ENCODE measurements around the gene DICER1.

Gene DICER1

DNA sequence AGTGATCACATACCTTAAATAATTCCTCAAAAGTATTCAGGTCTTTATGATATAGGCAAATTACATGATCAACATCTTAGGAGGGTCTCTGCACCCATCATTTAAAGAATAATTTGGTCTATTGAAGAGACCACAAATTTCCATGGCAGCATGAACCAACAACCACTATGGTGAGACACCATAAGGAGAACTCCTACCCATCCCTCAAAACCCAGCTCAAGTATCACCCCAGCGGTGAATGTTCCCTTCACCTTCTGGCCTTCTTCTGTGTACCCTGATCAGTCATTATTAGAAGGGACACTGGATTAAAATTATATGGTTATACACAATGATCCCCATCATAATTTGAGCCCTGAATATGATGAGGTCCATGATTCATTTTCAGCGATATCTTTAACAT is 81.5 kb downstream of the DICER1 start:
- ATAC-seq: no peak
- TF ChIP-seq PPARA (CRISPR knock-in tag; IDR thresholded peaks at IDR 0.05; ENCODE audit: borderline replicate concordance) (no peak), ZFP3 (CRISPR knock-in tag; IDR thresholded peaks at IDR 0.05) (peak; percentile 93)

DNA sequence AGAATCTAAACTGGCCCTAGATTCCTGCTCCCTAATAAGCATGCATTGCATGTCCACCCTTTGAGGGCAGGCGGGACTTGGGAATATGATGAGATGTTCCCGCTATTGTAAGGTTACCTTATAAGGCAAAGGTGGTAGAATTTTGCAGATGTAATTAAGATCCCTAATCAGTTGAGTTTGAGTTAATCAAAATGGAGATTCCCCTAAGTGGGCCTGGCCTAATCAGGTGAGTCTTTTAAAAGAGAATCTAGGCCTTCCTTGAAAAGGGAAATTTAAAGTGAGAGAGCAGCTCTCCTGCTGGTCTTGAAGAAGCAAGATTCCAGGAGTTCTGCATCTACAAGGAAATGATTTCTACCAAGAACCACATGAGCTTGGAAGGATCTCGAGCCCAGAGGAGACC is 83.4 kb downstream of the DICER1 start:
- TF ChIP-seq, protein P1, sequence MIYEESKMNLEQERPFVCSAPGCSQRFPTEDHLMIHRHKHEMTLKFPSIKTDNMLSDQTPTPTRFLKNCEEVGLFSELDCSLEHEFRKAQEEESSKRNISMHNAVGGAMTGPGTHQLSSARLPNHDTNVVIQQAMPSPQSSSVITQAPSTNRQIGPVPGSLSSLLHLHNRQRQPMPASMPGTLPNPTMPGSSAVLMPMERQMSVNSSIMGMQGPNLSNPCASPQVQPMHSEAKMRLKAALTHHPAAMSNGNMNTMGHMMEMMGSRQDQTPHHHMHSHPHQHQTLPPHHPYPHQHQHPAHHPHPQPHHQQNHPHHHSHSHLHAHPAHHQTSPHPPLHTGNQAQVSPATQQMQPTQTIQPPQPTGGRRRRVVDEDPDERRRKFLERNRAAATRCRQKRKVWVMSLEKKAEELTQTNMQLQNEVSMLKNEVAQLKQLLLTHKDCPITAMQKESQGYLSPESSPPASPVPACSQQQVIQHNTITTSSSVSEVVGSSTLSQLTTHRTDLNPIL (CRISPR knock-in tag; IDR thresholded peaks at IDR 0.05; ENCODE audit: low read depth): no peak
- no peak for ATAC-seq

DNA sequence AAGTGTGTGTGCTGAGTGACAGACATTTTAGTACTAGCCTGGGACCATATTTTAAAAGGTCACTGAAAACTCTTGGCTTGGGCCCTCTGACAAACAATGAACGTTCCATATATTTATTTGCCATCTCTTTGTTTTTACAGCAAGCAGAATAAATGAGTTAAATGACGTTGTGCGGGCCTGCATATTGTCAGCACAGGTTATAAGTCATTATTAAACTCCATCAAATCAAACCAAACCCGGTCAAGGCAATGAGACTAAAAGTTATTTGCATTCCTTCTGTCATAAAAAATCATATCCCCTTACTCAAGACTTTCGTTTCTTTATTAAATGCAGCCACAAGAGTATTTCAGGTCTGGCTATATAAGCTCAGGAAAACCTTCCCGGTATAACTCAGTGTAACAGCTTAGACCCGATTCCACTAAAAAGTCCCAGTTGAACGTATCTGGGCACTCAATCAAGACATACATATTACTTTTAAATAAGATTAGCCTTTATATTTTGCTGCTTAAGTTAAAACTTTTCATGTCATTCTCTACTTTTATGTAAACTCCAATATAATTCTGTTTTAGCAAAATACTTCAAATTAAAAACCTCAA is 84.9 kb downstream of the DICER1 start:
- peak; percentile 64 for ATAC-seq
- peak; percentile 71 for TF ChIP-seq ISL1 (CRISPR knock-in tag; IDR thresholded peaks at IDR 0.05)
- peak; percentile 79; the same call in 1 of the 2 replicates for TF ChIP-seq TOX (CRISPR knock-in tag; IDR thresholded peaks at IDR 0.05; ENCODE audit: borderline replicate concordance)
- no peak for TF ChIP-seq GLIS3 (CRISPR knock-in tag; IDR thresholded peaks at IDR 0.05)
- no peak for TF ChIP-seq ESRRG (CRISPR knock-in tag; IDR thresholded peaks at IDR 0.05)

DNA sequence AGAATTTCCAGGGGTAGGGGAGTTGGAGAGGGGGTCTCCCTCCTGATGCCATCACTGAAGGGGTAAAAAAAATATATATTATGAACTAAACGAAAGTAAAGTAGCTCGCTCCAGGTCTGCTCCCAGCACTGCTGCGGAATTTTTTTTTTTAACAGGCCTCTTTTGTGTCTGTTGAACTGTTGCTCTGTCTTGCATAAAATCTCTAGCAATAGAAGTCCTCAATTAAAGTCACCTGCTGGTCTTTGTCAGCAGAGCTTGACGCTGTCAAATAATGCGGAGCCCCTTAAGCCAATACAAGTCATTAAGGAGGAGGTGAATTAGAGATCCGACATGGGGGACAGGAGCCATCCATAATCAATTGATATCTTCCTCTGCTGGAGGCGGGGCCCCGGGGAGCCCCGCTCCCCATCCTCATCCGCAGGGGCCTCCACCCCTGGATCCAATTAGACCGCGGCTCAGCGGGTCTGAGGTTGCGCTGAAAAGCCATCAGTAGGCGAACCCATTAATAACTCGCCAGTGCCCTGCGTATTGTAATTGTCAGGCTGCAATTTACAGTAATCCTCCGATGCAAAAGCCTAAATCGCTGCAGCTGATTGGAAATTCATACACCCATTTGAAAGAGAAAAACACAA is 85.6 kb downstream of the DICER1 start:
- TF ChIP-seq ZNF8 (CRISPR knock-in tag; IDR thresholded peaks at IDR 0.05): no peak
- TF ChIP-seq, protein P2, sequence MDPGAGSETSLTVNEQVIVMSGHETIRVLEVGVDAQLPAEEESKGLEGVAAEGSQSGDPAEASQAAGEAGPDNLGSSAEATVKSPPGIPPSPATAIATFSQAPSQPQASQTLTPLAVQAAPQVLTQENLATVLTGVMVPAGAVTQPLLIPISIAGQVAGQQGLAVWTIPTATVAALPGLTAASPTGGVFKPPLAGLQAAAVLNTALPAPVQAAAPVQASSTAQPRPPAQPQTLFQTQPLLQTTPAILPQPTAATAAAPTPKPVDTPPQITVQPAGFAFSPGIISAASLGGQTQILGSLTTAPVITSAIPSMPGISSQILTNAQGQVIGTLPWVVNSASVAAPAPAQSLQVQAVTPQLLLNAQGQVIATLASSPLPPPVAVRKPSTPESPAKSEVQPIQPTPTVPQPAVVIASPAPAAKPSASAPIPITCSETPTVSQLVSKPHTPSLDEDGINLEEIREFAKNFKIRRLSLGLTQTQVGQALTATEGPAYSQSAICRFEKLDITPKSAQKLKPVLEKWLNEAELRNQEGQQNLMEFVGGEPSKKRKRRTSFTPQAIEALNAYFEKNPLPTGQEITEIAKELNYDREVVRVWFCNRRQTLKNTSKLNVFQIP (CRISPR knock-in tag; IDR thresholded peaks at IDR 0.05; ENCODE audit: borderline replicate concordance, low read depth): no peak
- TF ChIP-seq ZC3H10 (CRISPR knock-in tag; IDR thresholded peaks at IDR 0.05): no peak
- TF ChIP-seq, protein P3, sequence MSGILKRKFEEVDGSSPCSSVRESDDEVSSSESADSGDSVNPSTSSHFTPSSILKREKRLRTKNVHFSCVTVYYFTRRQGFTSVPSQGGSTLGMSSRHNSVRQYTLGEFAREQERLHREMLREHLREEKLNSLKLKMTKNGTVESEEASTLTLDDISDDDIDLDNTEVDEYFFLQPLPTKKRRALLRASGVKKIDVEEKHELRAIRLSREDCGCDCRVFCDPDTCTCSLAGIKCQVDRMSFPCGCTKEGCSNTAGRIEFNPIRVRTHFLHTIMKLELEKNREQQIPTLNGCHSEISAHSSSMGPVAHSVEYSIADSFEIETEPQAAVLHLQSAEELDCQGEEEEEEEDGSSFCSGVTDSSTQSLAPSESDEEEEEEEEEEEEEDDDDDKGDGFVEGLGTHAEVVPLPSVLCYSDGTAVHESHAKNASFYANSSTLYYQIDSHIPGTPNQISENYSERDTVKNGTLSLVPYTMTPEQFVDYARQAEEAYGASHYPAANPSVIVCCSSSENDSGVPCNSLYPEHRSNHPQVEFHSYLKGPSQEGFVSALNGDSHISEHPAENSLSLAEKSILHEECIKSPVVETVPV (CRISPR knock-in tag; IDR thresholded peaks at IDR 0.05): no peak
- TF ChIP-seq ARNTL (CRISPR knock-in tag; IDR thresholded peaks at IDR 0.05; ENCODE audit: borderline replicate concordance, low read depth): no peak
- peak; percentile 68 for ATAC-seq

DNA sequence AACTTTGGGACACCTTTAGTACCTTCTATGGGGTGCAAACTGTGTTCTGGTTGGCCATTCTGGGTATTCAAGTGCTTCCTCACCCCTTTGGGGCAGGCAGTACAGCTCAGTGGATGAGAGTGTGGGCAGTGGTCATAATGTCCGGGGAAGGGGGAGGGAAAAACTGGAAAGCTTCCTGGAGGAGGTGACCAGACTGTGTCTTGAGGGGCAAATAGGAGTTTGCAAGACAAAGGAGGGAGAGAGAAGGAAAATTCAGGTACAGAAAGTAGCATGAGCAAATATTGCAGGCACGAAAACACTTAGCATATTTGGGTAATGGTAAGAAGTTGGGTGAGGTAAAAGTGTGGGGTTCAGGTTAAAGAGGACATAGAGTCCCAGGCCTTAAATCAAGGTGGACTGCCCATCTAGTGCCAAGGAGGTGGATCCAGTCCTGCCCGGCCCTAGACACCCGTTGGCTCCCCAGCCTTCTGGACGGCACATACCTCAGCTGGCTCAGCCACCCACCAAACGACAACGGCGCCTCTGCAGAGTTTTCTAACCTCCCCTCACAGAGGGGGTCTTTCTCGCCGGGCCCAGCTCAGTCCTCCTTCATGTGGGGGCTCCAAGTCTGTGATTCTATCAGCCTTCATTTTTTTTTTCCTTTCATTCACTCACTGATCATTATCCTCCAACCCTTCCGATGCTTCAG is 86.4 kb downstream of the DICER1 start:
- TF ChIP-seq ZFP30 (CRISPR knock-in tag; IDR thresholded peaks at IDR 0.05): no peak
- peak; percentile 98 for TF ChIP-seq ZFP3 (CRISPR knock-in tag; IDR thresholded peaks at IDR 0.05)
- no peak for ATAC-seq

DNA sequence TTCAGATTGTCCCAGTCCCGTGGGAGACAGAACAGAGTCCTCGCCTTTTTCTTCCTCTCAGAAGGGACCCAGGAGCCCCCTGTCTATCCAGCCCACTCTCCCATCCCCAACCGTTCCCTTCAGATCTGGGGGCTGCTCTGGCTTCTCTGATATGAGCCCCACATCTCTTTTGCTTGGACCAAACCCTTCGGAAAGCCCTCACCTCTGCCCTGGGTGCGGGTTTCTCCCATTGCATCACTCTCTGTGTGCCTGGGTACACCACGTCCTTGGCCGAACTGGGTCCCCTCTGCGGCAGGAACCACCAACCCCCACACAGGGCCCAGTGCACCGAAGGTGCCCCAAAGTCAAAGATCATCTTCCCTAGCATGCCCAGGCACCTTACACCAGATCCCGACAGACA is 87.8 kb downstream of the DICER1 start:
- no peak for TF ChIP-seq ZNF565 (CRISPR knock-in tag; conservative IDR thresholded peaks at IDR 0.05; ENCODE audit: low read depth)
- no peak for TF ChIP-seq OSR1 (CRISPR knock-in tag; IDR thresholded peaks at IDR 0.05)
- no peak for TF ChIP-seq SNAI2 (CRISPR knock-in tag; IDR thresholded peaks at IDR 0.05)
- TF ChIP-seq, protein P4, sequence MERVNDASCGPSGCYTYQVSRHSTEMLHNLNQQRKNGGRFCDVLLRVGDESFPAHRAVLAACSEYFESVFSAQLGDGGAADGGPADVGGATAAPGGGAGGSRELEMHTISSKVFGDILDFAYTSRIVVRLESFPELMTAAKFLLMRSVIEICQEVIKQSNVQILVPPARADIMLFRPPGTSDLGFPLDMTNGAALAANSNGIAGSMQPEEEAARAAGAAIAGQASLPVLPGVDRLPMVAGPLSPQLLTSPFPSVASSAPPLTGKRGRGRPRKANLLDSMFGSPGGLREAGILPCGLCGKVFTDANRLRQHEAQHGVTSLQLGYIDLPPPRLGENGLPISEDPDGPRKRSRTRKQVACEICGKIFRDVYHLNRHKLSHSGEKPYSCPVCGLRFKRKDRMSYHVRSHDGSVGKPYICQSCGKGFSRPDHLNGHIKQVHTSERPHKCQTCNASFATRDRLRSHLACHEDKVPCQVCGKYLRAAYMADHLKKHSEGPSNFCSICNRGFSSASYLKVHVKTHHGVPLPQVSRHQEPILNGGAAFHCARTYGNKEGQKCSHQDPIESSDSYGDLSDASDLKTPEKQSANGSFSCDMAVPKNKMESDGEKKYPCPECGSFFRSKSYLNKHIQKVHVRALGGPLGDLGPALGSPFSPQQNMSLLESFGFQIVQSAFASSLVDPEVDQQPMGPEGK (CRISPR knock-in tag; IDR thresholded peaks at IDR 0.05; ENCODE audit: borderline replicate concordance): no peak
- no peak for ATAC-seq

All from SK-N-SH treated with all-trans-retinoic acid at 6 μM for 48 hours (cell line).